K562 (cell line): ENCODE measurements around the gene MMP2.

Source experiments
- ARNT ChIP-seq, 2 experiments: fragments of 450-650 bp; IDR thresholded peaks; 2 replicates each; pipeline ENCODE4 v1.6.1; 2016; ENCODE audit warnings: mild to moderate bottlenecking in 1 of 2
- FOSL1 ChIP-seq: fragments of 200-800 bp; sonication (Bioruptor generic); conservative IDR thresholded peaks from 2 replicates; pipeline ENCODE4 v1.6.1; 2016; ENCODE audit warnings: missing genetic modification characterization, missing compliant biosample characterization
- MAFK ChIP-seq: IDR thresholded peaks from 2 replicates; pipeline ENCODE4 v1.6.1; 2011; ENCODE audit warnings: low read length, improper control_type of control experiment
- MEF2D ChIP-seq: conservative IDR thresholded peaks from 2 replicates; pipeline ENCODE4 v1.6.1; 2016; ENCODE audit warnings: low read depth, missing genetic modification characterization, missing compliant biosample characterization
- NR1H2 ChIP-seq: sonication (generic); formaldehyde crosslinking; IDR thresholded peaks from 2 replicates; pipeline ENCODE4 v1.4.0; 2020; ENCODE audit warnings: mild to moderate bottlenecking, missing genetic modification reagents
- RBM25 ChIP-seq: fragments of 200-400 bp; formaldehyde crosslinking; IDR thresholded peaks from 2 replicates; pipeline ENCODE4 v1.6.1; 2018; ENCODE audit warnings: low read length, low read depth, moderate library complexity; ENCODE audit not compliant: severe bottlenecking
- ZNF174 ChIP-seq: fragments of 250-450 bp; sonication (Bioruptor Pico); IDR thresholded peaks from 2 replicates; pipeline ENCODE4 v1.4.0; 2020; ENCODE audit warnings: mild to moderate bottlenecking
- TF ChIP-seq, protein P1 (sequence below): fragments of 200-800 bp; sonication (Bioruptor generic); IDR thresholded peaks from 2 replicates; pipeline ENCODE4 v1.6.1; 2017; ENCODE audit warnings: missing genetic modification characterization, missing compliant biosample characterization

DNA sequence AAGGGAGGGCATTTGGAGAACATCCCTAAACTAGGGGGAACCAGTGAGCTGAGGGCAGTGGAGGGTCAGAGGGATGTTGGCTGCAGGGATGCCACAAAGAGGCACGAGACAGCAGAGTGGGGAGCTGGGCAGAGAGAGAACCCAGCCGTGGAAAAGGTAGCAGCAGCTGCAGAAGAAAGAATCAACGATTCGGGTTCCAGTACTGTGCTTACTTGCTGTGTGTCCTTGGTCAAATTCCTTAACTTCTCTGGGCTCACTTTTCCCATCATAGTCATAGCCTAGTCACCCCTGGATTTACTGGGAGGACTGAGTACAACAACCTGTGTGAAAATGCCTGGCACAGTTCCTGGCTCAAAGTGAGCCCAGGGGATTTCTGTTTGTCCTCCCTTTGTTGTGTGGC lies 12.8 kb upstream of the MMP2 start:
- TF ChIP-seq MAFK, result no peak
- TF ChIP-seq, protein P1, sequence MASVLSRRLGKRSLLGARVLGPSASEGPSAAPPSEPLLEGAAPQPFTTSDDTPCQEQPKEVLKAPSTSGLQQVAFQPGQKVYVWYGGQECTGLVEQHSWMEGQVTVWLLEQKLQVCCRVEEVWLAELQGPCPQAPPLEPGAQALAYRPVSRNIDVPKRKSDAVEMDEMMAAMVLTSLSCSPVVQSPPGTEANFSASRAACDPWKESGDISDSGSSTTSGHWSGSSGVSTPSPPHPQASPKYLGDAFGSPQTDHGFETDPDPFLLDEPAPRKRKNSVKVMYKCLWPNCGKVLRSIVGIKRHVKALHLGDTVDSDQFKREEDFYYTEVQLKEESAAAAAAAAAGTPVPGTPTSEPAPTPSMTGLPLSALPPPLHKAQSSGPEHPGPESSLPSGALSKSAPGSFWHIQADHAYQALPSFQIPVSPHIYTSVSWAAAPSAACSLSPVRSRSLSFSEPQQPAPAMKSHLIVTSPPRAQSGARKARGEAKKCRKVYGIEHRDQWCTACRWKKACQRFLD, result no peak
- TF ChIP-seq NR1H2 (CRISPR knock-in tag), result no peak
- peak; percentile 81 for TF ChIP-seq RBM25
- no peak for TF ChIP-seq ZNF174 (CRISPR knock-in tag)
- TF ChIP-seq MEF2D (tag), result no peak
- no peak for TF ChIP-seq FOSL1 (tag)
- no peak for TF ChIP-seq ARNT (IDR thresholded peaks at IDR 0.05)
